ENCODE data around the gene LRRTM4.

The LRRTM4 gene

DNA sequence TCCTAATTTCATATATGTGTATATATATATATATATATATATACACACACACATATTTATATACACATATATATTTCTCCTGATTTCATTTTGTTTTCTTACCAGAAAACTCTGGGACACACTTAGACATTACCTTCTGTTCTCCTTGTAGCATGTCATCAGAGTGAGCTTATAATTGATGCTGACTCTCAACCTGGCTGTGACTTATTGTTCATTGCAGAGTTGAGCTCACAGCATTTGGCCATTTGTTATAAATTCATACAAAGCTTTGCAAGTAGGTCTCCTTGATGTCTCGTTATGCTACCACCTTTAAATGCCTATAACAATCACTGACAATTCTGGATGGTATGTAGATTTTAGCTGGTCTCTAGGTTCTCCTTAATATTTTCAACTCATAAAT is 314.8 kb downstream of the LRRTM4 start (continued):
- TF ChIP-seq, protein P1, sequence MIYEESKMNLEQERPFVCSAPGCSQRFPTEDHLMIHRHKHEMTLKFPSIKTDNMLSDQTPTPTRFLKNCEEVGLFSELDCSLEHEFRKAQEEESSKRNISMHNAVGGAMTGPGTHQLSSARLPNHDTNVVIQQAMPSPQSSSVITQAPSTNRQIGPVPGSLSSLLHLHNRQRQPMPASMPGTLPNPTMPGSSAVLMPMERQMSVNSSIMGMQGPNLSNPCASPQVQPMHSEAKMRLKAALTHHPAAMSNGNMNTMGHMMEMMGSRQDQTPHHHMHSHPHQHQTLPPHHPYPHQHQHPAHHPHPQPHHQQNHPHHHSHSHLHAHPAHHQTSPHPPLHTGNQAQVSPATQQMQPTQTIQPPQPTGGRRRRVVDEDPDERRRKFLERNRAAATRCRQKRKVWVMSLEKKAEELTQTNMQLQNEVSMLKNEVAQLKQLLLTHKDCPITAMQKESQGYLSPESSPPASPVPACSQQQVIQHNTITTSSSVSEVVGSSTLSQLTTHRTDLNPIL (CRISPR knock-in tag; IDR thresholded peaks at IDR 0.05; ENCODE audit: low read depth): no peak
- TF ChIP-seq TCF4 (CRISPR knock-in tag; IDR thresholded peaks at IDR 0.05; ENCODE audit: borderline replicate concordance) (no peak), RARB (CRISPR knock-in tag; IDR thresholded peaks at IDR 0.05) (no peak), ZNF70 (CRISPR knock-in tag; IDR thresholded peaks at IDR 0.05) (no peak), ARNTL (CRISPR knock-in tag; IDR thresholded peaks at IDR 0.05; ENCODE audit: borderline replicate concordance, low read depth) (no peak), PPARA (CRISPR knock-in tag; IDR thresholded peaks at IDR 0.05; ENCODE audit: borderline replicate concordance) (no peak), TOX (CRISPR knock-in tag; IDR thresholded peaks at IDR 0.05; ENCODE audit: borderline replicate concordance) (no peak), ISL1 (CRISPR knock-in tag; IDR thresholded peaks at IDR 0.05) (no peak), ZNF565 (CRISPR knock-in tag; conservative IDR thresholded peaks at IDR 0.05; ENCODE audit: low read depth) (no peak), BACH2 (CRISPR knock-in tag; IDR thresholded peaks at IDR 0.05; ENCODE audit: borderline replicate concordance) (no peak), CSDC2 (CRISPR knock-in tag; IDR thresholded peaks at IDR 0.05) (no peak), ESRRG (CRISPR knock-in tag; IDR thresholded peaks at IDR 0.05) (no peak), ZC3H10 (CRISPR knock-in tag; IDR thresholded peaks at IDR 0.05) (no peak), OSR1 (CRISPR knock-in tag; IDR thresholded peaks at IDR 0.05) (no peak)
- TF ChIP-seq, protein P2, sequence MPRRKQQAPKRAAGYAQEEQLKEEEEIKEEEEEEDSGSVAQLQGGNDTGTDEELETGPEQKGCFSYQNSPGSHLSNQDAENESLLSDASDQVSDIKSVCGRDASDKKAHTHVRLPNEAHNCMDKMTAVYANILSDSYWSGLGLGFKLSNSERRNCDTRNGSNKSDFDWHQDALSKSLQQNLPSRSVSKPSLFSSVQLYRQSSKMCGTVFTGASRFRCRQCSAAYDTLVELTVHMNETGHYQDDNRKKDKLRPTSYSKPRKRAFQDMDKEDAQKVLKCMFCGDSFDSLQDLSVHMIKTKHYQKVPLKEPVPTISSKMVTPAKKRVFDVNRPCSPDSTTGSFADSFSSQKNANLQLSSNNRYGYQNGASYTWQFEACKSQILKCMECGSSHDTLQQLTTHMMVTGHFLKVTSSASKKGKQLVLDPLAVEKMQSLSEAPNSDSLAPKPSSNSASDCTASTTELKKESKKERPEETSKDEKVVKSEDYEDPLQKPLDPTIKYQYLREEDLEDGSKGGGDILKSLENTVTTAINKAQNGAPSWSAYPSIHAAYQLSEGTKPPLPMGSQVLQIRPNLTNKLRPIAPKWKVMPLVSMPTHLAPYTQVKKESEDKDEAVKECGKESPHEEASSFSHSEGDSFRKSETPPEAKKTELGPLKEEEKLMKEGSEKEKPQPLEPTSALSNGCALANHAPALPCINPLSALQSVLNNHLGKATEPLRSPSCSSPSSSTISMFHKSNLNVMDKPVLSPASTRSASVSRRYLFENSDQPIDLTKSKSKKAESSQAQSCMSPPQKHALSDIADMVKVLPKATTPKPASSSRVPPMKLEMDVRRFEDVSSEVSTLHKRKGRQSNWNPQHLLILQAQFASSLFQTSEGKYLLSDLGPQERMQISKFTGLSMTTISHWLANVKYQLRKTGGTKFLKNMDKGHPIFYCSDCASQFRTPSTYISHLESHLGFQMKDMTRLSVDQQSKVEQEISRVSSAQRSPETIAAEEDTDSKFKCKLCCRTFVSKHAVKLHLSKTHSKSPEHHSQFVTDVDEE (CRISPR knock-in tag; IDR thresholded peaks at IDR 0.05): no peak

DNA sequence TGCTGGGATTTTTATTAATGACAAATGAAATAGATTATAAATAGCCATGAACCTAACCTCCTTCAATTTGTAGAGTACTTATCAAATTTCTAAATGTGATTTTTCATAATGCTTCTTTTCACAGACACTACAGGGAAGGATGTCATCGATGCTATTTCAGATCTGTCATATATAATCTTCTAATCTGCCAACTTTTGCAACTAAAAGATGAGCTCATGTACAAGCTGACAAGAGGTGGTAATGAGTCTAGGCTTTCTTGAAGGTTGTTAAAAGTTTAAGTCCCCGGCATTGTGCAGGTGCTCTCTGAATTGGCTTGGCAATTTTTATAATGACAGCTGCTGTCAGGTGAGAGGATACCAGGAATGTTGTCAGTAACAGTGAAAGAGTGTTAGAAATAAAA is 320.4 kb downstream of the LRRTM4 start:
- TF ChIP-seq, protein P3, sequence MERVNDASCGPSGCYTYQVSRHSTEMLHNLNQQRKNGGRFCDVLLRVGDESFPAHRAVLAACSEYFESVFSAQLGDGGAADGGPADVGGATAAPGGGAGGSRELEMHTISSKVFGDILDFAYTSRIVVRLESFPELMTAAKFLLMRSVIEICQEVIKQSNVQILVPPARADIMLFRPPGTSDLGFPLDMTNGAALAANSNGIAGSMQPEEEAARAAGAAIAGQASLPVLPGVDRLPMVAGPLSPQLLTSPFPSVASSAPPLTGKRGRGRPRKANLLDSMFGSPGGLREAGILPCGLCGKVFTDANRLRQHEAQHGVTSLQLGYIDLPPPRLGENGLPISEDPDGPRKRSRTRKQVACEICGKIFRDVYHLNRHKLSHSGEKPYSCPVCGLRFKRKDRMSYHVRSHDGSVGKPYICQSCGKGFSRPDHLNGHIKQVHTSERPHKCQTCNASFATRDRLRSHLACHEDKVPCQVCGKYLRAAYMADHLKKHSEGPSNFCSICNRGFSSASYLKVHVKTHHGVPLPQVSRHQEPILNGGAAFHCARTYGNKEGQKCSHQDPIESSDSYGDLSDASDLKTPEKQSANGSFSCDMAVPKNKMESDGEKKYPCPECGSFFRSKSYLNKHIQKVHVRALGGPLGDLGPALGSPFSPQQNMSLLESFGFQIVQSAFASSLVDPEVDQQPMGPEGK (CRISPR knock-in tag; IDR thresholded peaks at IDR 0.05; ENCODE audit: borderline replicate concordance): no peak
- no peak for TF ChIP-seq ZNF8 (CRISPR knock-in tag; IDR thresholded peaks at IDR 0.05)
- no peak for TF ChIP-seq ZFP30 (CRISPR knock-in tag; IDR thresholded peaks at IDR 0.05)
- no peak for TF ChIP-seq ZFP3 (CRISPR knock-in tag; IDR thresholded peaks at IDR 0.05)
- TF ChIP-seq CSDC2 (CRISPR knock-in tag; IDR thresholded peaks at IDR 0.05): no peak
- TF ChIP-seq, protein P2 (CRISPR knock-in tag; IDR thresholded peaks at IDR 0.05): no peak
- TF ChIP-seq ZNF565 (CRISPR knock-in tag; conservative IDR thresholded peaks at IDR 0.05; ENCODE audit: low read depth): no peak
- TF ChIP-seq, protein P1 (CRISPR knock-in tag; IDR thresholded peaks at IDR 0.05; ENCODE audit: low read depth): no peak
- no peak for TF ChIP-seq ARNTL (CRISPR knock-in tag; IDR thresholded peaks at IDR 0.05; ENCODE audit: borderline replicate concordance, low read depth)
- no peak for TF ChIP-seq ESRRG (CRISPR knock-in tag; IDR thresholded peaks at IDR 0.05)
- no peak for TF ChIP-seq TOX (CRISPR knock-in tag; IDR thresholded peaks at IDR 0.05; ENCODE audit: borderline replicate concordance)
- TF ChIP-seq GLIS3 (CRISPR knock-in tag; IDR thresholded peaks at IDR 0.05): no peak
- TF ChIP-seq TCF4 (CRISPR knock-in tag; IDR thresholded peaks at IDR 0.05; ENCODE audit: borderline replicate concordance): no peak

DNA sequence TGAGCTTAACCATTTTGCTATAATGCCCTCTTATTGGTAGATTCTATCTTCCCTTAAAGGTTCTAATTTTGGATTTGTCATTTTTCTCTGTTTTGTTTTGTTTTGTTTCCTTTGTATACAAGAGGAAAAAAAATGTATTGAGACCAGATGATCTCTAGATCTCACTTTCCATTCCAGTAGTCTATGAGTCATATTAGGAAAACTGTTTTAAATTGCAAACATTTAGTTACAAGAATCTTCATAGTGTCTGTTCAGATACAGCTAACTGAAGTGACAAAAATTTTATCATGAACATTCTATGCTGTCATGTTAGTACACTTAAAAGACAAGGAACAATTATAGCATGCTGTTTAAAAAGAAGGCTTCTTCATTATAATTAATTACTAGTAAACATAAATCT is 322.8 kb downstream of the LRRTM4 start:
- ATAC-seq: no peak
- TF ChIP-seq PPARA (CRISPR knock-in tag; IDR thresholded peaks at IDR 0.05; ENCODE audit: borderline replicate concordance) (no peak), ZC3H10 (CRISPR knock-in tag; IDR thresholded peaks at IDR 0.05) (no peak)

More for the DNA sequence above, 320.4 kb downstream of the LRRTM4 start:
- ATAC-seq: no peak
